Measurements from ENCODE around the gene CTIF. TPM values are rescaled to one million over a fixed set of nuclear protein-coding genes. Genes with fewer than 3 reads are reported as not detected.

Gene CTIF
- total RNA-seq, 1 experiment from 2014 or later, result 3.5 TPM

- no peak for DNase-seq (ENCODE audit: low read depth)
Observed at GRCh38 chr18:48682768-48683167, 143.9 kb downstream of the CTIF start.

GRCh38 chr18:48683197-48683596 lies 144.4 kb downstream of the CTIF start:
- no peak for DNase-seq (ENCODE audit: low read depth)

DNA sequence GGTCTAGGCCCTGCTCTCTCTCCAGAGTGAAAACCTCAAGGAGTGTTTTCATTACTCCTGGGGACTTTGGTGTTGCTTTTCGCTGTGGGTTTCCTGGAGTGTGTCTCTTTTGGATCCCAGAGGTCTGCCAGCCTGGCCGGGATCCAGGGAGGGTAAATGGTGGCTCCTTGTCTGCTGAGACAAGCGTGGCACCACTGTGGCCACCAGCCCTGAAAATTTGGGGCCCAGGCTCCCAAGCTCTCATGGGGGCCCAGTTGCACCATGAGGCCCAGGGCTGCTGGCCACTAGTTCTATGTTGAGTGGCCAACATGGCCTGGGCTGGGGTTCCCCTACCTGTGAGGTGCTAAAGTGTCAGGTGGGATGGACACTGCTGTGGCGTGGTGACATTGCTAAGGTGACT lies 144.8 kb downstream of the CTIF start:
- no peak for DNase-seq (ENCODE audit: low read depth)

GRCh38 chr18:48687346-48688042 lies 148.7 kb downstream of the CTIF start:
- no peak for DNase-seq (ENCODE audit: low read depth)

- DNase-seq (ENCODE audit: low read depth), result no peak
Observed at GRCh38 chr18:48688961-48689360, 150.1 kb downstream of the CTIF start.

DNA sequence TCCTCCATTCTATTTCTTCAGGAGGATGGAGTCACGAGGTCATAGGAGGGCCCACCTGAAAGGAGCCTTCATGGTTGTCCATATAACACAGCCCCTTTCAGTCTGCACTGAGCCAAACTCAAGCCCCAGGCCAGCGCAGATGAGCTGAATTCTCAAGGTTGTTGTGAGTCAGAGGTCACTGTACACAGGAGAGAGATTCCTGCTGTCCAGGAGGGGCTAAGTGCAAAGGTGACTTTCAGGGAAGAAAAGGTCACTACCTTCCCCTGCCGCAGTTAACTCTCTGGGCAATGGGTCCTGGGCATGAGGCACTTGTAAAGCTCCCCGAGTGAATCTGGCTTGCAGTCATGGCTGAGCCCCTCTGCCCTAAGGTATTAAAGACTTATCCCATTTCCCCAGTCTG lies 150.7 kb downstream of the CTIF start:
- no peak for DNase-seq (ENCODE audit: low read depth)

DNA sequence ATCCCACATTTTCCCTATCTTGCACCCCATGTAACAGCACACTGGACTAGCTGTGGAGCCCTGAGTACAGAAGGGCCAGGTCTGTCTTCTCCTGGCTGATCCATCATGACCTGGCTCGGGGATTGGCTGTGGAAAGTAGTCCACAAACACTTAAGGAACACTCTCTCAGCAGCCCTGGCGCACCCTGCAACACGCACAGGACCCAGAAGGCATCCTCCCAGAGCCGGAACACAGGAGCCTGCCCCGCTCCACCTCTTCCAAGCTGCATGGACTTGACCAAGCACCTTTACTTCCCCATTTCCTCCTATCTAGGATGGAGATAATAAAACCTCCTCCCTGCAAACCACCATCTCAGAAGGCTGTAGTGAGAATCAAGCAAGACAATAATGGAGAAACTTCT lies 151.7 kb downstream of the CTIF start:
- no peak for DNase-seq (ENCODE audit: low read depth)

DNA sequence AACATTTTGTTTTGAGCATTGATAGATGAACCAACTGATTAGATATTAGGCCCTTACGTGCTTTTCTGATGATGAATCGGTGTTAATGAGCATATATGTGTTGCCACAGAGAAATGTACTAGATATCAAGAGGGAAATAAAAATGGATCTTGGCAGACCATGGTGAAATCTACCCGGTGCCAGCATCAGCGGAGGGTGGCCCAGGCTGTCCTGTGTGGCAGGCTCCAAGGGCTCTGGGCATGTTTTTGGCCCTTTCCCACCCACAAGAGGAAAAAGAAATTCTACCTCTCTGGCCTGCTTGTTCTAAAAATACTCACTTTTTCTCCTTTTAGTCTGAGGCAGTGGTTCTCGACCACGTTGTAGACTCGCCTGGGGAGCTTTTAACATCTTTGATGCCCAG lies 154.2 kb downstream of the CTIF start:
- DNase-seq (ENCODE audit: low read depth), result no peak

DNA sequence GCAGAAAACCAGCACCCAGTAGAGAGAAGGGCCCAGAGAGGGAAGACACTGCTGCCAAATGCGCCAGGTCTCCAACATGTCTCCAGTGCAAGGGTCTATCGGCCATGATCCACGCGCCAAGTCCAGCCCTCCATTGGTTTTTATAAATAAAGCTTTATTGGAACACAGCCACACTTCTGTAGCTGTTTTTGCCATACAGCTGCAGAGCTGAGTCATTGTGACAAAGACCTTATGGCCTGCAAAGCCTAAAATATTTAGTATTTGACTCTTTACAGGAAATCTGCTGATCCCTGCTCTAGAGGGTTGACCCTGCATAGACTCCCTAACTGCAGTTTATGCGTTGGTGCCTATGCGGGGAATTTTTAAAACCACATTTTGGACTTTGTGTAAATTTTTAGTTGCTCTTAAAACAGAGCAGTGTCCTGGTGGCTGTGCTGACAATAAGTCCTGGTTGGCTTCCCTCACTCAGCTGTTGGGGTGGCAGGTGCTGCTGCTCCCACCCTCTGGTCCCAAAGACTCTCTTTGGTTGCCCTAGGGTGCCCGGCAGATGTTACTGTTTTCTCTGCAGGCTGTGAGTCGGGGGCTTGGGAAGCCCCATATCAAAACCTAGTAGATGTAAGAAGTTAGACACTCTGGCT lies 154.9 kb downstream of the CTIF start:
- peak; percentile 48 for DNase-seq (ENCODE audit: low read depth)

- no peak for DNase-seq (ENCODE audit: low read depth)
Observed at GRCh38 chr18:48694295-48694694, 155.5 kb downstream of the CTIF start.

GRCh38 chr18:48695671-48696070 lies 156.8 kb downstream of the CTIF start:
- no peak for DNase-seq (ENCODE audit: low read depth)

GRCh38 chr18:48696218-48696617 lies 157.4 kb downstream of the CTIF start:
- no peak for DNase-seq (ENCODE audit: low read depth)

GRCh38 chr18:48697441-48697840 lies 158.6 kb downstream of the CTIF start:
- no peak for DNase-seq (ENCODE audit: low read depth)

DNA sequence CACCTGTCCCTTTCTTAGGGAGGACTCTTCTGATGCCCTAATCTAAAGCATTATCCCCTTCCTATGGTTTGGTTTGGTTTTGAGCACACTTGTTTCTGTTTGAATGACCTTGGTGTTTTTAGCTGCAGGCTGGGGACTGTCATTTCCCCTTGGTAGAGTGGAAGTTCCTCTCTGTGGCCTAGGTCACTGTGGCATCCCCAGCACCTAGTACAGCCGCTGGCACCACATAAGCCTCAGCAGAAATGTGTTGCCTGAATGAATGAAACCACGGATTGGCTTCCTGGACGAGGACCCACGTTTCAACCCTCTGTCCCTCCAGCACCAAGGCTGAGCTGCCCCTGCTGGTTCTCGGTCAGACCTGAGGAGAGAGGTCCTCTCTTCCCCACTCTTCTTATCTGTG lies 159.9 kb downstream of the CTIF start:
- DNase-seq (ENCODE audit: low read depth), result no peak

DNA sequence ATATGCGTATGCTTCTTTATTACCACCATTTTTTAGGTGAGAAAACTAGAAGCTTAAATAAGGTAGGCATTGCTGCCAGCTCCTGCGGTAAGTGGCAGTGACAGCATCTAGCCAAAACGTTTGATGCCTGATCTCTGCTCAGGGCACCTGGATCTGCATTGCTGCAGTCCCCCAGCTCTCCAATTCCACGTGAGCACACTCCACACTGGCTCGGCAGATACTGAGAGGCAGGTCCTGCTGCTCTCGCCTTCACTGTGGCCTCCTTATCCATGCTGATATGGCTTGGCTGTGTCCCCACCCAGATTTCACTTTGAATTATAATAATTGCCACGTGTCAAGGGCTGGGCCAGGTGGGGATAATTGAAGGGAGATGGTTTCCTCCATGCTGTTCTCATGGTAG lies 160.9 kb downstream of the CTIF start:
- no peak for DNase-seq (ENCODE audit: low read depth)

DNA sequence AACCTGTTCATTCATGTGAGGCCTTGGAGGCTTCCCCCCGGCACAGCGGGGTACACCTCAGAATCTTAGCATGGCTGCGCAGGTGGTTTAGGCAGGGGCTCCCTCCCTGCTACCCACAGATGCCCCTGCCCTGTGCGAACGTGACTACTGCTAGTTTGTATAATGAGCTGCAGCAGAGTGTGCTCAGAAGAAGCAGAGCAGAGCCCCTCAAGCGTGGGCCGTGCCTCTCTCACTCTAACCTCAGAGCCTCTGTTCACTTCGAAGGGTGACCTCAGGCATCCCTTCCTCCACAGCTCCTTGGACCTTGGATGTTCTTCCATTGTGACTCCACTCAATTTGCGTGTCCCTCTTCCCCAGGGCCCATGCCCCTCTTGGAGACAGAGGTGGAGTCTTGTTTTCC lies 161.6 kb downstream of the CTIF start:
- no peak for DNase-seq (ENCODE audit: low read depth)

GRCh38 chr18:48702346-48703027 lies 163.7 kb downstream of the CTIF start:
- no peak for DNase-seq (ENCODE audit: low read depth)

GRCh38 chr18:48703028-48703386 lies 164.2 kb downstream of the CTIF start:
- DNase-seq (ENCODE audit: low read depth), result no peak

DNA sequence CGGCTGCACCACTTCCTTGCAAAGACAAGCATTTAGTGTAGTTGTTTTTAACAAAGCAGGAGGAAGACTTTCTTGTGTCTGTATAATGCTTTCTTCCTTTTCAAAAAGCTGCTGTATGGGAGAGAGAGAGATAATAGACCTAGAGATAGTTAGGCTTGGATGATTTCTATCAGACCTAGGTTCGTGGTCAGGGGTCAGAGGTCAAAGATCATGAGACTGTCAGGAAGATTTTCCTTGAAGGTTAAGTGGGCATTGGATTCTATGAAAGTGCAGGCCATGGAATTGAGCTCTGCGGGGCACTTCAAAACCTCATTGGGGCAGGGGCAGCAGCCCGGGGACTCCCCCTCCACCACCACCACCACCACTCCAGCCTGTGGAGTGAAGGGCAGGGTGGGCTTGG lies 164.6 kb downstream of the CTIF start:
- no peak for DNase-seq (ENCODE audit: low read depth)

DNA sequence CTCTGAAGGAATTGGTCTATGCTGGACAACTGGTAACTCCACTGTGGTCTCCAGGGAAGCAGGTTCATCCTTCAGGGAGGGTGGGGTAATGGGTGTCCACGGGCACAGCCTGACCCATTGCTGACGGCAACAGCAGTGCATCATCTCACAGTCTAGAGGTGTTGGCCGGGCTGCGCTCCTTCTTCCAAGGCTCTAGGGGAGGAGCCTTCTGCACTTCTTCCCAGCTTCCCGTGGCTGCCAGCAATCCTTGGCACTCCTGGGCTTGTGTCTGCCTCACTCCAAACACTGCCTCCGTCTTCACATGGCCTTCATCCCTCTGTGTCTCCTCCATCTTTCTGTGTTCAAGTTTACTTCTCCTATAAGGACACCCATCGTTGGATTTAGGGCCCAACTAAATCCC lies 166.2 kb downstream of the CTIF start:
- DNase-seq (ENCODE audit: low read depth), result no peak

- no peak for DNase-seq (ENCODE audit: low read depth)
Observed at GRCh38 chr18:48705531-48705930, 166.7 kb downstream of the CTIF start.

DNA sequence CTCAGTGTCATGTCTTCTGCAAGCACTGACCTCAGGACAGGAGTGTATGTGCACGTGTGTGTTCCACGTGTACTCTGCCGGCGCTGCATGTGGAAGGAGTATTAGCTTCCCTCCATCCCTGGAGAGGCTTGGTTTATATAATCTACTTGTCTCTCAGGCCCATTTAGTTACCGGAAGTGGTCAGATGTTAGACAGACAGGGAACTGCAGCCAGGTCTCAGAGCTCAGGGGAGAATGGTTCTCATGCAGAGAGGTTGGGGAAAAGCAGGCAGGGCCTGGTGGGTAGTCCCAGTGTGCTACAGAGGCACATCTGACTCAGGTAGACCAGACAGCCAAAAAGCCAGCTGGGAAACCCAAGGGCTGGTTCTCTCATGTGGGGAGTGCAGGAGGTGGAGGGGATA lies 167.9 kb downstream of the CTIF start:
- no peak for DNase-seq (ENCODE audit: low read depth)

DNA sequence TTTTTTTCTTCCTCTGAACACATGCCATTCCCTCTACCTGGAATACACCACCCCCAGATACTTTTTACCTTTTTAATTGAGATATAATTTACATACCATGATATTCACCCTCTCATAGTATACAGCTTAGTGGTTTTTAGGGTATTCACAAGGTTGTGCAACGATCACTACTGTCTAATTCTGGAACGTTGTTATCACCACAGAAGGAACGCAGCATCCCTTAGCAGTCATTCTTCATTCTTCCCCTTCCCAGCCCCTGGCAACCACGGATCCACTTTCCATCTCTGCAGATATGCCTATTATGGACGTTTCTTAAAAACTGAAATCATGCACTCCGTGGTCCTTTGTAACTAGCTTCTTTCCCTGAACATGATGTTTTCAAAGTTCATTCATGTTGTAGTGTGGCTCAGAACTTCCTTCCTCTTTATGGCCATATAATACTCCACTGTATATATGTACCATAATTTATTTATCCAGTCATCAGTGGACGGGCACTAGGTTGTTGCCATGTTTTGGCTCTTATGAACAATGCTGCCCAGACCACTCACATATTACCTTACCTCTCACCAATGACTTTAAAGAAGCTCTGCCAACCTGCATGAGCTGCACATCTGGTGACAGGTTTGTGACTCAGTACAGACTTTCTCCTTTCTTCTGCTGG lies 168.9 kb downstream of the CTIF start:
- DNase-seq (ENCODE audit: low read depth), result no peak
